ENCODE measurements around the gene NUDT12. TPM values are rescaled to one million over a fixed set of nuclear protein-coding genes. Genes with fewer than 3 reads are reported as not detected.

NUDT12 gene
- total RNA-seq, 1 experiment from 2014 or later: 15.8 TPM

DNA sequence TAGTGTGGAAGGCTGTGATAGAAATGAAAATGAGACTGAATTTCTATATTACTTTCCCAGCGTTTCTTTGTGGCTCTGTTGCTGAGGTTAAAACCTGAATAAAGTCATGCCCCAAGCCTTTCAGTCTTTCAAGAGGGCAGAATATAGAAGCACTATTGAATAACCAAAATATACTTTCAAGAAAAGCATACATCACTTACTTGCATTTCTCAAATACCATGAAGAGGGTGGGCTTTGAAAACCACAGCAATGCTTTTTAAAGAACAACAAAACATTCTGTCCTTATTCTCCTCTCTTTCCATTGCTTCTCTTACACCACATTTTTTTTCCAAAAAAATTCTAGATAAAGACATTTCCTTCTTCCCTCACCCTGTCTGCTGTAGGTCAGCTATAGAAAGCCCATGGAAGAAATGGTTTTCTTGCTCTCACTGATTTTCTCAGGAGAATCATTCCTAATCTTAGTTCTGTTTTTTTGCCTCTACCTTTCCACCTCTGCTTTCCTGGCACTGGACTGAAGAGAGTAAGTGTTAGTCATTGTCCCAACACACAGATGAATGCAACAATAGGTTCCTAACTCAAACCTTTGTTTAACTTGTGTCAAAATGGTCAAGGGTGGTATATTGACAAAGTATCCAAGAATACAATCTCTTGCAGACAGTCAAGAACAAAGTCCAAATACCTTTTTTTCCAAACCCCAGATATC, 51.6 kb downstream of the NUDT12 start:
- Histone ChIP-seq H3K9me3 (ENCODE audit: control insufficient read depth in 1 of 2, insufficient read depth in 1 of 2, low read depth in 1 of 2, low read length in 2 of 2) (no peaks in the 10 kb centered on the region; a peak in 1 of 4 replicates), H3K36me3 (ENCODE audit: control insufficient read depth in 1 of 2, insufficient read depth in 2 of 2, low read length in 2 of 2) (no peaks in the 10 kb centered on the region), H3K9ac (ENCODE audit: low read length) (no peak overlapping the region), H3K4me1 (ENCODE audit: control insufficient read depth in 1 of 2, insufficient read depth in 2 of 2, low read length in 2 of 2) (peaks cover 0 to 4% of the 10 kb centered on the region in 2 experiments; a peak in 1 of 4 replicates), H3K27me3 (ENCODE audit: insufficient read depth, low read length) (no peaks in the 10 kb centered on the region), H3K9me2 (ENCODE audit: insufficient read depth) (no peaks in the 10 kb centered on the region), H3K79me2 (ENCODE audit: insufficient read depth, low read length) (no peaks in the 10 kb centered on the region), H3K27ac (ENCODE audit: low read depth, low read length) (no peak overlapping the region), H3K4me2 (ENCODE audit: low read length) (no peak overlapping the region), H4K20me1 (ENCODE audit: insufficient read depth) (no peaks in the 10 kb centered on the region), H2AFZ (ENCODE audit: low read depth, low read length, poor library complexity, severe bottlenecking) (no peak overlapping the region), H3K4me3 (replicated peaks in 1 of 2; ENCODE audit: low read depth in 1 of 2, low read length in 2 of 2) (no peak overlapping the region)
- BruUV-seq (replicated peaks): no TSS peak
- intact Hi-C loops (cut with micrococcal nuclease): no loop called here
- ATAC-seq (no peak), DNase-seq (ENCODE audit: low read depth, low spot score) (no peak)
- RAD21 ChIA-PET (ENCODE audit: low non-redundant PET in 1 of 2, low total read pairs in 2 of 2, uncharacterized antibody in 2 of 2, unreplicated experiment in 2 of 2): no interaction called here
- no peak for TF ChIP-seq RAD21 (IDR thresholded peaks at IDR 0.05; ENCODE audit: low read depth)
- CTCF ChIA-PET: interaction anchor here (1.0 kb wide), 1 partner anchor 8 kb away, joined by 4 read pairs; no protein-coding TSS in a partner anchor
- POLR2A ChIA-PET: no interaction called here

- BruUV-seq (replicated peaks): no TSS peak
- DNase-seq (ENCODE audit: low read depth, low spot score): no peak
- TF ChIP-seq MAX (IDR thresholded peaks at IDR 0.05) (no peak), POLR2AphosphoS5 (IDR thresholded peaks at IDR 0.05; ENCODE audit: low read depth, low read length) (no peak), SP1 (IDR thresholded peaks at IDR 0.05; ENCODE audit: low read depth) (no peak), FOSL1 (IDR thresholded peaks at IDR 0.05; ENCODE audit: low read depth) (no peak), POLR2A (IDR thresholded peaks at IDR 0.05; ENCODE audit: borderline replicate concordance, extremely low read depth, insufficient read depth, insufficient read length) (no peak), CBX3 (IDR thresholded peaks at IDR 0.05; ENCODE audit: low read depth) (no peak), CTCF (IDR thresholded peaks at IDR 0.05 in 2 of 3, conservative IDR thresholded peaks at IDR 0.05 in 1 of 3; ENCODE audit: borderline replicate concordance in 1 of 3, insufficient read depth in 1 of 3, low read depth in 2 of 3, low read length in 2 of 3) (no peak), ZNF274 (IDR thresholded peaks at IDR 0.05; ENCODE audit: low read depth, low read length) (no peak), EZH2phosphoT487 (IDR thresholded peaks at IDR 0.05; ENCODE audit: borderline replicate concordance) (no peak), ZFX (IDR thresholded peaks at IDR 0.05) (no peak), YY1 (IDR thresholded peaks at IDR 0.05; ENCODE audit: extremely low read depth, insufficient replicate concordance, low read depth, low read length) (no peak), TCF7L2 (IDR thresholded peaks at IDR 0.05; ENCODE audit: borderline replicate concordance, extremely low read depth, insufficient read depth, insufficient read length) (no peak)
- TF ChIP-seq, protein P1, sequence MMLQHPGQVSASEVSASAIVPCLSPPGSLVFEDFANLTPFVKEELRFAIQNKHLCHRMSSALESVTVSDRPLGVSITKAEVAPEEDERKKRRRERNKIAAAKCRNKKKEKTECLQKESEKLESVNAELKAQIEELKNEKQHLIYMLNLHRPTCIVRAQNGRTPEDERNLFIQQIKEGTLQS (IDR thresholded peaks at IDR 0.05): no peak
Measured at GRCh38 chr5:103505581-103506305, 56.8 kb downstream of the NUDT12 start.

More at GRCh38 chr5:103505581-103506305, 56.8 kb downstream of the NUDT12 start:
- no peak for ATAC-seq
- Histone ChIP-seq H3K9me3 (ENCODE audit: control insufficient read depth in 1 of 2, insufficient read depth in 1 of 2, low read depth in 1 of 2, low read length in 2 of 2) (no peaks in the 10 kb centered on the region; a peak in 1 of 4 replicates), H3K4me2 (ENCODE audit: low read length) (no peak overlapping the region), H3K4me1 (ENCODE audit: control insufficient read depth in 1 of 2, insufficient read depth in 2 of 2, low read length in 2 of 2) (no peaks in the 10 kb centered on the region), H3K36me3 (ENCODE audit: control insufficient read depth in 1 of 2, insufficient read depth in 2 of 2, low read length in 2 of 2) (no peaks in the 10 kb centered on the region), H3K9ac (ENCODE audit: low read length) (no peak overlapping the region), H2AFZ (ENCODE audit: low read depth, low read length, poor library complexity, severe bottlenecking) (no peak overlapping the region), H3K9me2 (ENCODE audit: insufficient read depth) (no peaks in the 10 kb centered on the region), H3K79me2 (ENCODE audit: insufficient read depth, low read length) (no peaks in the 10 kb centered on the region), H4K20me1 (ENCODE audit: insufficient read depth) (no peaks in the 10 kb centered on the region), H3K4me3 (replicated peaks in 1 of 2; ENCODE audit: low read depth in 1 of 2, low read length in 2 of 2) (no peak overlapping the region), H3K27ac (ENCODE audit: low read depth, low read length) (no peak overlapping the region), H3K27me3 (ENCODE audit: insufficient read depth, low read length) (no peaks in the 10 kb centered on the region)
- RAD21 ChIA-PET (ENCODE audit: low non-redundant PET in 1 of 2, low total read pairs in 2 of 2, uncharacterized antibody in 2 of 2, unreplicated experiment in 2 of 2): no interaction called here
- POLR2A ChIA-PET: no interaction called here
- intact Hi-C loops (cut with micrococcal nuclease): no loop called here
- CTCF ChIA-PET: no interaction called here

Data from HCT116 (cell line).